Activated naive CD8-positive, alpha-beta T cell treated with anti-CD3 and anti-CD28 coated beads, Interleukin-2, amount 50 U/mL, for 24 hours (primary cell): ENCODE results near the gene PARS2.

Experiments used
- ATAC-seq: fragments of 150-1000 bp; cut with Tn5 transposase; one replicate; pipeline ENCODE4 v1.10.0; 2021
- DNase-seq: peaks from one replicate; pipeline ENCODE4 v3.0.0; 2021
- H3K27ac Mint-ChIP-seq: one replicate; pipeline ENCODE4 v1.8.0; 2021; ENCODE audit warnings: mild to moderate bottlenecking, mixed read lengths
- H3K27me3 Mint-ChIP-seq: one replicate; pipeline ENCODE4 v1.8.0; 2021; ENCODE audit warnings: mixed read lengths
- H3K36me3 Mint-ChIP-seq: one replicate; pipeline ENCODE4 v1.8.0; 2021; ENCODE audit warnings: low read depth, mixed read lengths
- H3K4me1 Mint-ChIP-seq: one replicate; pipeline ENCODE4 v1.8.0; 2021; ENCODE audit warnings: mixed read lengths
- H3K4me3 Mint-ChIP-seq: one replicate; pipeline ENCODE4 v1.8.0; 2021; ENCODE audit warnings: mild to moderate bottlenecking, moderate library complexity, mixed read lengths
- H3K9me3 Mint-ChIP-seq: one replicate; pipeline ENCODE4 v1.8.0; 2021; ENCODE audit warnings: mixed read lengths

Gene PARS2

DNA sequence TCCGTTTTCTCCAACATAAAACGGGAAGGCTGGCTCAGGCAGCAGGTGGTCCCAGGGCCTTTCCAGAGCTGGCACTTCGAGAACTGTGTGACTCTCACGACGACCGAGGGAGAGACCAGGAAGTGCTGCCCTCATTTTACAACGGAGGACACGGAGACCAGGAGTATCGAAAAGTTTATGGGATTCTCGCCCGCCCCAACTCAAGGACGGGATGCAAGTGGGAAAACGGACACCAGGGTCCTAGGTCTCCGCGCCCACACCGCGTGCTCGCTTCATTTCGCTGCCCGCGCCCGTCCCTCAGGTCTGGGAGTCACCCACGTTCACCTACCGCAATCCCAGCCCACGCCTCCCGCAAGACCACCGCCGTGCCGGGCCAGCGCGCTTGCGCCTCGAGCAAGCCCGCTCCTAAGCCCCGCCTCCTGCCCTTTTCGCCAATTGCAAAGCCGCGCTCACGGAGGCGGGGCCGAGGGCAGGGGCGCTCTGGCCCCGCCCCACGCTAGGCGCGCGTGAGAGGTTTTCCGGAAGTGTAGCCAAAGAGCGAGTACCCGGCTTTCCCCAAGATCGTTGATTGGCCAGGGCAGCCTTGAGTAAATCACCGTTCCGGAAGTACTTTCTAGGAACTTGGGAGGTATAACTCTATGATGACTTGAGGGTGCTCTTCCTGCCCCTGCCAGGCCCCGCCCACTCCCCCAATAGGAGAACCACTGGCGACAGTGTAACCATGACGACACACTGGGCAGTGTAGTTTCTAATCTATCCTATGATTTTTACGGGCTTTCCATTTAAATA lies at the start of gene PARS2:
PARS2 (minus strand) TSS at position 391 of the 789 bp plus-strand sequence. CDS start 5,362 bp downstream, outside the sequence.
- ATAC-seq (peak; percentile 98), DNase-seq (peak; percentile 98)
- H3K27me3 Mint-ChIP-seq, result no peaks in the 10 kb centered on the region
- peaks cover 22% of the 10 kb centered on the region for H3K4me1 Mint-ChIP-seq
- H3K27ac Mint-ChIP-seq, result peak within 1 kb of the TSS; percentile 91
- no peaks in the 10 kb centered on the region for H3K36me3 Mint-ChIP-seq
- no peaks in the 10 kb centered on the region for H3K9me3 Mint-ChIP-seq
- H3K4me3 Mint-ChIP-seq, result peak within 1 kb of the TSS; percentile 89

DNA sequence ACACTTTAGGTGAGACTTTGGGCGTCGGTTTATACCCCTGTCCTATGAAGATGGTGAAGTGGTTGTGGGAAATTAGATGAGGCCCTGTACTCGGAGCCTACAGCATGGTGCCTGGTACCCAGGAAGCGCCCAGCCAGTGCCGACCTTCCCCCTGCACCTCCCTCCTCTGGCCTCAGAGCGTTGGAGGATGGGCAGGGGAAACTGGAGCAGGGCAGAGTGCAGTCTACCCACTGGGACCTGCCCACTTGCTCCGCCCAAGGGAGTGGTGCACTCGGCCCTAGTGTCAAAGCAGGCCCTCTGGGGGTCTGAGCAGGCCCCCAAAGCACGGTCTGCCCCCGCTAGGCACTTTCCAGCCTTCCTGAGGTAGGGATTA lies 49.8 kb upstream of the PARS2 start:
- no peak for DNase-seq
- Mint-ChIP-seq H3K4me1 (peaks cover 2% of the 10 kb centered on the region), H3K9me3 (no peaks in the 10 kb centered on the region), H3K36me3 (no peaks in the 10 kb centered on the region), H3K4me3 (no peak overlapping the region), H3K27me3 (no peaks in the 10 kb centered on the region), H3K27ac (no peak overlapping the region)
- no peak for ATAC-seq

DNA sequence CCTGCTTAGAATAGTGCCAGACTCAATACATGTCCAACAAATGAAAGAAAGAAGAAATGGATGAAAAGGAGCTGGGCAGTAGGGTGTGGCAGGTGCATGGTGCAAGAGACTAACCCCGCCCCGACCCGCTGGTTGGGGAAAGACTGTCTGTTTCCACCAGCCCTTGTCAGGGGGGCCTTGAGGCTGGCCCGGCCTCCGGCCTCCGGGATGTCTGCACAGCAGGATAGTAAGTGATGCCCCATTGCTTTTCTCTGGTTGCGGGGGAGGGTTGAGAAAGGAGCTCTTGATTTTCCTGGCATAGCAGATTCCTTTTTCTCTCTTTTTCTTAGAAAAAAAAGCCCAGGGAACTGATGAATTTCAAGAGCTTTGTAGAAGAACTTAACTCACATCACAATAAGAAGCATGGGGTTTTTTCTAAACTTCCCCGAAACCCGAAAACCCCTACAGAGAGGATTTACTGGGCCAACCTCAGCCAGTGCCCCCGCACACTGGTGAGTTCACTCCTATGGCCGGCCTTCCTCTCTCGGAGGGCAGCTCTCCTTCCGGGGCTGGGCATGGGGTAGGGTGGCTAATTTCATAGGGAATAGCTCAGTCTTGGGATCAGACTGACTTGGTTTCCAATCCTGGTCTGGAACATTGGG lies 49.3 kb upstream of the PARS2 start:
- Mint-ChIP-seq H3K27me3 (no peaks in the 10 kb centered on the region), H3K27ac (no peak overlapping the region), H3K9me3 (no peaks in the 10 kb centered on the region), H3K36me3 (no peaks in the 10 kb centered on the region), H3K4me1 (peaks cover 2% of the 10 kb centered on the region), H3K4me3 (no peak overlapping the region)
- no peak for DNase-seq
- ATAC-seq, result no peak

DNA sequence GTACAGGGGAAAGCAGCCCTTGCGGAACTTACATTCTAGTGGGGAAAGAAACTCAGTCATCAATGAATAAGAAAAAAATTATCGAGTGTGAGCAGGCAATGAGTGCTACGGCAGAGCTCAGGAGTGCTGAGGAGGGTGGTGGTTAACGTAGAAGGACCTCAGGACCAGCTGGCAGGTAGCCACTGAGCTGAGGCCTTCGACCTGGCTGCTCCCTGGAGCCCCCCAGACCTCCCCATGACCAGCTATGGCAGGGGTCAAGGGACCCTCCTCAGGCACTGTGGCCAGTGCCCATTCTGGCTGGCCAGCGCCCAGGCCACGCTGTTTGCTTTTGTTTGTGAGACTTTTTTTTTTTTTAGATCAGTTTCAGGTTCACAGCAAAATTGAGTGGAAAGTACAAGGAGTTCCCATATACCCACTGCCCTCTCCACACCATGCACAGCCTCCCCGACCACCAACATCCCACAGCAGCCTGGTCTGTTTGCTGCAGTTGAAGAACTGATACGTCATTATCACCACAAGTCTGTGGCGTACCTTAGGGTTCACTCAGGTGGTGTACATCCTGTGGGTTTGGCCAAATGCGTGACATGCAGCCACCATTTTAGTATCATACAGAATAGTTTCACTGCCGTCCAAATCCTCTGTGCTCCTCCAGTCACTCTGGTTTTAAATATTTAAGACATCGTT lies 48.6 kb upstream of the PARS2 start:
- no peak for ATAC-seq
- Mint-ChIP-seq H3K4me3 (no peak overlapping the region), H3K27ac (no peak overlapping the region), H3K9me3 (no peaks in the 10 kb centered on the region), H3K36me3 (no peaks in the 10 kb centered on the region), H3K4me1 (no peaks in the 10 kb centered on the region), H3K27me3 (no peaks in the 10 kb centered on the region)
- DNase-seq, result no peak

DNA sequence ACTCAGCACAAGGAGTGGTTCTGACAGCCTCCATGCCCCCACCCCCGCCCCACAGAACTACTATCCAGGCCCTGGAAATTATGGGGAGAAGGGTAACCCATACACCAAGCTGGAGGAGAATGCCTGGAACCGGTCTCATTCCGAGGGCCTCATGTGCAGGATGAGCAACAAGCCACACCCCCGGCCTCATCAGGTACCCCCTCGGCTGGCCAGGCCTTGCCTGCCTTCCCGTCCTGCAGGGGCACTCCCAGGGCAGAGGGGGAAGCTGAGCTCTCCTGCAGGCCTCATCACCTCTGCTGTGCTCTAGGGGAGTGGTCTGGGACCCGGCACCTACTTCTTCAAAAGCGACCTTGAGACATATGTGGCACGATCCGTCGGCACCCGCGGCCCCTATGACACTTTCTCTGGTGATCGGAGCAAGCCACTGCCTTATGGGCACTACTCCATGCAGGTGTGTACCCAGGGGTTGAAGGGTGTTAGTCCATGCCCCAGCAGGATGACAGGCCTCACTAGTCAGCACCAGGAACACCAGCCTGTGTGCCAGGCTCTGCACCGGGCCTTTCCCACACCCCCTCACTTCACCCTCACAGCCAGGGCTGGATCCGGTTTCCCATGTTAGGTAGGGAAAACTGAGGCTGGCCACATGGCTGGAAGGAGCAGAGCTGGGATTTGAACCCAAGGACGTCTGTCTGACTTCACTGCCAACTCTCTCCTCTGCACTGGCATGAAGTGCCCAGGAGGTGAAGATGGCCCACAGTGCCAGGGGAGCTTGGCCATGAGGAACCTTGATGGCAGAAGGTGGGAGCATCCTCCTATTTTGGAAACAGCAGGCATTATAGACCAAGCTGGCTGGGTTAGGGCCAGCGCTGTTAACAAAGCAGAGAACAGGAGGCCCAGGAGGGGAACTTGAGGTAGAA lies 47.7 kb upstream of the PARS2 start:
- DNase-seq, result no peak
- no peak for ATAC-seq
- no peak overlapping the region for H3K27ac Mint-ChIP-seq
- peaks cover 6% of the 10 kb centered on the region for H3K4me1 Mint-ChIP-seq
- H3K36me3 Mint-ChIP-seq, result no peaks in the 10 kb centered on the region
- H3K9me3 Mint-ChIP-seq, result no peaks in the 10 kb centered on the region
- H3K27me3 Mint-ChIP-seq, result no peaks in the 10 kb centered on the region
- H3K4me3 Mint-ChIP-seq, result no peak overlapping the region

DNA sequence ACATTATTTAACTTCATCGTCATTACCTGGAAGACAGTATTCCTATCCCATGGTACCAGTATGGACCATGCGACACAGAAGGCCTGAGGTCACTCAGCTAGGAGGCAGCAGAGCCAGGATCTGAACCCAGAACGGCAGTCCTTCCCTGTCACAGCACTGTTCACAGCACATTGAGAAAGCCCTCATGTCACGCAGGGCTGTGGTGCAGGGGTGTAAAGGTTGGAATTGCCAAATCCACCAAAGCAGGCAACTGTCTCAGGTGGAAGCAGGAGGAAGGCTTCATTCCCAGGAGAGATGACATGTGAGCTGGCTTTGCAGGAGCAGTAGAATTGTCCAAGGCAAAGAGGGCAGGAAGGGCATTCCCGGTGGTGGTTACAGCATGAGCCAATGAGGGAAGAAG lies 46.7 kb upstream of the PARS2 start:
- H3K9me3 Mint-ChIP-seq, result no peaks in the 10 kb centered on the region
- ATAC-seq, result no peak
- no peaks in the 10 kb centered on the region for H3K27me3 Mint-ChIP-seq
- DNase-seq, result no peak
- peaks cover 9% of the 10 kb centered on the region for H3K4me1 Mint-ChIP-seq
- no peak overlapping the region for H3K4me3 Mint-ChIP-seq
- H3K36me3 Mint-ChIP-seq, result no peaks in the 10 kb centered on the region
- no peak overlapping the region for H3K27ac Mint-ChIP-seq

DNA sequence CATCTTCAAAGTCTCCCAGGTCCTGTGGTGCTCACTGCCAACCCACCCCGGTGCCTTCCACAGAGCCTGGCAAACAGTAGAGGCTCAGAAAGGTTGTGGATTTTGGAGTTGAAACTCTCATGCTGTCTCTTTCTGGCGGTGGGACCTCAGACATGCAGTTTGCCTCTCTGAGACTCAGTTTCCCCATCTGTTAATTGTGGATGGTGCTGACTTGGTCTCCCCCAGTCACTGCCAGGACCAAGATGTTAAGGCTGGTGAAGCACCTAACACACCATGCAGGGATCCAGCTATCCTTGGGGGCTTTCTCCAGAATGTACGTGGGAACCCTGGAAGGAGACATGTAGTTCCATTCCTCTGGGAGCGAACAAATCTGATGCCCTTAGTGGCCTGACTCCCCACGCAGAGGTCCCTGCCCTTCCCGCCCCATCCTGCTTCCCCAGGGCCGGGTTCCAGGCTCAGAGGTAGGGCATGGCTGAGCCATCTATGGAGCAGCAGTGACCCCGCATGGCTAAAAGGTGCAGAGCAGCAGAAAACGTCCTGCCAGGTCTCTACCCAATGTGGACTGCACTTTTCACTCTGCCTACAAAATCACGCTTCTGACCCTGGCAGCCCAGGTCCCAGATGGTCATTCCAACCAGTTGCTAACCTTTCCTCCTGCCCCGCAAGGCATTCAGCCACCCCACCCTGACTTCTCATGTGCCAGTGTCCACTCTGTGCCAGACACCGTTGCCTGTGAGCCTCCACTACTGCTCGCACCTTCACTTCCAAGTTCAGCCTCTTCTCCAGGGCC lies 46.0 kb upstream of the PARS2 start:
- H3K4me1 Mint-ChIP-seq, result peaks cover 11% of the 10 kb centered on the region

DNA sequence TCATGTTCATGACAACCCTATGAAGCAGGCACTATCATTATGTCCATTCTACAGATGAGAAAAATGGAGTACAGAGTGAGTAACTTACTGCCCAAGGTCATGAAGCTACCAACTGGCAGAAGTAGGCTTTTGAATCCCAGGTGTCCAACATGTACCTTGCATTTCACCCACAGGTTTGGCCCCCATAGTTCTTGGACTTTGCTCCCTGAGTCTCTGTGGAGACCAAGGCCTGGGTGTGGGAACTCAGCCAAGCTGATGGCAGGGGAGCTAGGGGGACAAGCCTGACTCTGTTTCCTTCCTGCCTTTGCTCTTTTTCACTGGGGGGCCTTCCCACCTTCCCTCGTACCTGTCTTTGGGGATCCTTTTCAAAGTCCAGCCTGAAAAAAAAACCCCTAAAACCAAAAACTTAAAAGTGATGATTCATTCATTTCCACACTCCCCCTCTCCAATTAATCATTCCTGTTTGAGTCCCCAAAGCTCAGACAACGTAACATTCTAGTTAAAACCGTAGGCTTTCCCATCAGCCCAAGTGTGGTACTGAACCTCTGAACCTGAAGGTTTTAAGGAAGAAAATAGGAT lies 45.3 kb upstream of the PARS2 start:
- H3K4me1 Mint-ChIP-seq, result peaks cover 17% of the 10 kb centered on the region
- no peaks in the 10 kb centered on the region for H3K36me3 Mint-ChIP-seq
- no peak overlapping the region for H3K4me3 Mint-ChIP-seq
- ATAC-seq, result no peak
- no peak for DNase-seq
- no peaks in the 10 kb centered on the region for H3K27me3 Mint-ChIP-seq
- H3K27ac Mint-ChIP-seq, result no peak overlapping the region
- no peaks in the 10 kb centered on the region for H3K9me3 Mint-ChIP-seq

More for the DNA sequence above, 46.0 kb upstream of the PARS2 start:
- Mint-ChIP-seq H3K4me3 (no peak overlapping the region), H3K27ac (no peak overlapping the region), H3K9me3 (no peaks in the 10 kb centered on the region), H3K27me3 (no peaks in the 10 kb centered on the region), H3K36me3 (no peaks in the 10 kb centered on the region)
- peak; percentile 79 for ATAC-seq
- DNase-seq, result peak; percentile 75

DNA sequence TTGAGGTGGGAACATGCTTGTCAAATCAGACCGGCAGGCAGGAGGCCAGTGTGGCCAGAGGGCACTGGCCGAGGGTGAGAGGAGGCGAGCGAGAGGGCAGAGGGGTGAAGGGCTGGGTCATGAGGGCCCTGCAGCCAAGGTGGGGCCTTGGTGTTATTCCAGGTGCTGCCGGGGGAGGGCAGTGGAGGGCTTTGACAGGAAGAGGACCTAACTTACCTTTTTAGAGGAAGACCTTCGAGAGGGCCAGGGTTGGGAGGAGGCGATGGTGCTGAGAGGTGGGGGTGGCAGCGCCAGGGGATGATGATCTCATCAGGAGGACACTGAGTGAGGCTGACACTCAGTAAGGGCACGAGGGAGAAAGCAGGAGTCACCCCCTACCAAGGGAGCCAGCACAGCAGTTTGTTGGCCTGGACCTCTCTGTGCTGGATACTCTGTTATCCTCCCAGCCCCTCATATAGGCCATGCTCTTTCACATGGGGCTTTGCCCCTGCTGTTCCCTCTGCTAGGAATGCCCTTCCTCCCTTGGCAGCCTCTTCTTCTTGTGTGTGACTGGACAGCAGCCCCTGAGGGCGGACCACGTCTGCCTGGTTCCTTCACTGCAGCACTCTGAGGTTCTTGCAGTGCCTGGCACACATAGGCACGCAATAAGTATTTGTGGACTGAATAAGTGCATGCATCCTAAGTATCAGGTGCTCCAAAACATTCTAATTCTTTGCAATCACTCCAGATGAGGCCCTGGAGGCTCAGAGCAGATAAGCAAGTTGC lies 44.3 kb upstream of the PARS2 start:
- ATAC-seq (no peak), DNase-seq (no peak)
- no peaks in the 10 kb centered on the region for H3K36me3 Mint-ChIP-seq
- H3K9me3 Mint-ChIP-seq, result no peaks in the 10 kb centered on the region
- no peak overlapping the region for H3K27ac Mint-ChIP-seq
- peaks cover 25% of the 10 kb centered on the region for H3K4me1 Mint-ChIP-seq
- no peak overlapping the region for H3K4me3 Mint-ChIP-seq
- no peaks in the 10 kb centered on the region for H3K27me3 Mint-ChIP-seq

DNA sequence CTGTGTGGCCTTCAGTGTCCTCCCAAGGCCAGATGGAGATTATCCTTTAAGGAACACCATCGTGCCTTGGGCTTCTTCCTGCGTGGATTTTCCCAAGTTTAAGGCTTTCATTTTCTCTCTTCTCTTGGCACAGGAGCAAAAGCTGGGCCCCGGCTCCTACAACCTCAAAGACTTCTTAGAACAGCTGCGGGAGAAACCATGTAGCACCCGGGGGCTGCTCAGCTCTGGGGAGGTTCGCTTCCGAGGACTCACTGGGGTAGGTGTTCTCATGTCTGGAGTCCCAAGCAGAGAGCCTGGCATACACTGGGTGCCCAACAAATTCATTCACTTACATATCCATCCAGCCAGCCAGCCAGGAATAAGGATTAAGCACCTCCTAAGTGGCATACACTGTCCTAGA lies 43.4 kb upstream of the PARS2 start:
- H3K4me3 Mint-ChIP-seq, result no peak overlapping the region
- peaks cover 27% of the 10 kb centered on the region for H3K4me1 Mint-ChIP-seq
- no peaks in the 10 kb centered on the region for H3K36me3 Mint-ChIP-seq
- no peak for DNase-seq
- ATAC-seq, result no peak
- no peaks in the 10 kb centered on the region for H3K9me3 Mint-ChIP-seq
- H3K27me3 Mint-ChIP-seq, result no peaks in the 10 kb centered on the region
- H3K27ac Mint-ChIP-seq, result no peak overlapping the region

DNA sequence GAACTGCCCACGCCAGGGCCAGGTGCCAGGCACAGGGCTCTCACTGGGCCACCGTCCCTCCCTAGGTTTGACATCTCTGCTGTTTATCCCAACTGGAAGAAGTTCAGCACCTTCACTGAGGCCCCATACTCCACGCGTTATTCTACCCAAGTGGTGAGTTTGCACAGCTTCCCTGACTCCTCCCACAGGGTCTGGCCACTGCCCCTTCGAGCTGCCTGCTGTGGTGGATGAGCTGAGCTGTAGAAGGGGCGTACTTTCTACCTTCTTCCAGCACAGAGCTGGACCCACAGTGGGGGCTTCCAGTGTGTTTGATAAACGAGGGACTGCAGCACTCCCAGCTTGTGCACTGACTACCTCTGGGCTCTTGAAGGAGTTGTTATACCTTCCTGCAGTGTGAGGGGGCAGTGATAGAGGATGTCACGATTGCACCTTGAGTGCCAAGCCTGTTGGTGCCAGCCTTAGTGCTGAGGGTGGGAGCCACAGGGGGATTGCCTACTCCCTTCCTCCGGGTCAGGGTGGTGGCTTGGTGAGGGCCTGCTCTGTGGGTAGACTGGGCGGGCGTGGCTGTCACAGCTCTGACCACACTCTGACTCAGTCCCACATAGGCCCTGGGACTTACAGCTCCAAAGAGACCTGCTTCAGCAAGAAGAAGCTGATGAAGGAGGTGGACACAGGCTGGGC lies 42.7 kb upstream of the PARS2 start:
- no peak overlapping the region for H3K27ac Mint-ChIP-seq
- DNase-seq, result peak; percentile 28
- peak; percentile 45 for ATAC-seq
- peaks cover 27% of the 10 kb centered on the region for H3K4me1 Mint-ChIP-seq
- H3K36me3 Mint-ChIP-seq, result no peaks in the 10 kb centered on the region
- no peaks in the 10 kb centered on the region for H3K27me3 Mint-ChIP-seq
- H3K4me3 Mint-ChIP-seq, result no peak overlapping the region
- H3K9me3 Mint-ChIP-seq, result no peaks in the 10 kb centered on the region

DNA sequence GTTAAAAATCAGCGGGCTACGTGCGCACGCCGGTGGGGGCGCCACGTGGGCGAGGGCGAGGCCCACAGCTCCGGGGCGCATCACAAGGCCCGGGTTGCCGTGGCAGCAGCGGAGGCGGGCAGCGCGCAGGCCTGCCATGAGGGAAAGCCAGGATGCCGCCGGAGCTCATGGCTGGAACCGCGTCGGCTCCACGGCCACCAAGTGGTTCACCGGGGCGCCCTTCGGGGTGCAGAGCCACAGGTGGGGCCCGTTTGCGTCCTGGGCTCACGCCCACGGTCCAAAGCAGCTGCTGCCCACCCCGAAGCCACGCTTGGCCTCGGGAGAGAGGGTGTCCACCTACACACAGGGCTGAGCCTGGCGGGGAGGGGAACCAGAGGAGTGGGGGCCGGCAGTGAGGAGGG lies 41.7 kb upstream of the PARS2 start:
- ATAC-seq (no peak), DNase-seq (no peak)
- Mint-ChIP-seq H3K27ac (no peak overlapping the region), H3K4me3 (no peak overlapping the region), H3K27me3 (no peaks in the 10 kb centered on the region), H3K4me1 (peaks cover 33% of the 10 kb centered on the region), H3K9me3 (no peaks in the 10 kb centered on the region), H3K36me3 (no peaks in the 10 kb centered on the region)
